GM19395 (cell line): Measurements from ENCODE around the gene FAM89B.
"Not testable (repeated sequence)": the region's sequence is repeated elsewhere in the genome, so short reads cannot be mapped to it uniquely, and the experiment has no call there.

Experiments
- ATAC-seq: cut with Tn5 transposase; IDR thresholded peaks from one replicate; pipeline ENCODE4 v1.9.1; 2021; ENCODE audit warnings: mild to moderate bottlenecking, moderate library complexity; ENCODE audit not compliant: unreplicated experiment

Gene FAM89B

DNA sequence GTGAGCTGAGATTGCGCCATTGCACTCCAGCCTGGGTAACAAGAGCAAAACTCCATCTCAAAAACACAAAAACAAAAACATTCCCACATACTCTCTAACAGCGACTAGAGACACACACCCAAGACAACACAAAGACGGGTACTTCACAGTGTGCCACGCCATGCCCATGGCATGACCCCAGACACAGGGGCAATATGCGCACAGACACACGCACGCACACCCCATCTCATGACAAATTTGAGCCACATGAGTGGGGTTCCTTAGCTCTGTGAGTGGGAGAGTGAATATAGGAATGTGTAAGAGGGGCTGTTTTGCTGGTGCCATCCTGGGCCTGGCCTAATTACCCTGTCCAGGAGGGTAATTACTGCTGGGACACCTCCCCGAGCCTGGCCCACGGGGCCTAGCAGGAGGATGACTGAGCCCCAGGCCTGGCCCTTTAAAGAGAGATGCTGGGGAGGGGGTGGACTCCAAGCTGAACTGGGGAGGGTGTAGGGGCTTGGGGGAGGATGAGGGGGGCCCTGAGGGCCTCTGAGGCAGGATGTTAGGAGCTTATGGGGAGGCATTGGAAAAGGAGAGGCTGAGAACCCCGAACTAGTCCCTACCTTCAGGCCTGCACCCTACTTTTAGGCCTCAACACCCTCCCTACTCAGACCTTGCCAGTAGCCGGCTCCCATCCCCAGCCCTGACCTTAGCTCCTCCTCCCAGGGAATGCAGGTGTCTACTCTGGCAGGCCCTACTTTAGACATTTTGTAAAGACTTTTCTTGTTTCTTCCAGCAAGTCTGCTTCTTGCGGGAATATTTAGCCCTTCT is 15.7 kb upstream of the FAM89B start:
- no peak for ATAC-seq

DNA sequence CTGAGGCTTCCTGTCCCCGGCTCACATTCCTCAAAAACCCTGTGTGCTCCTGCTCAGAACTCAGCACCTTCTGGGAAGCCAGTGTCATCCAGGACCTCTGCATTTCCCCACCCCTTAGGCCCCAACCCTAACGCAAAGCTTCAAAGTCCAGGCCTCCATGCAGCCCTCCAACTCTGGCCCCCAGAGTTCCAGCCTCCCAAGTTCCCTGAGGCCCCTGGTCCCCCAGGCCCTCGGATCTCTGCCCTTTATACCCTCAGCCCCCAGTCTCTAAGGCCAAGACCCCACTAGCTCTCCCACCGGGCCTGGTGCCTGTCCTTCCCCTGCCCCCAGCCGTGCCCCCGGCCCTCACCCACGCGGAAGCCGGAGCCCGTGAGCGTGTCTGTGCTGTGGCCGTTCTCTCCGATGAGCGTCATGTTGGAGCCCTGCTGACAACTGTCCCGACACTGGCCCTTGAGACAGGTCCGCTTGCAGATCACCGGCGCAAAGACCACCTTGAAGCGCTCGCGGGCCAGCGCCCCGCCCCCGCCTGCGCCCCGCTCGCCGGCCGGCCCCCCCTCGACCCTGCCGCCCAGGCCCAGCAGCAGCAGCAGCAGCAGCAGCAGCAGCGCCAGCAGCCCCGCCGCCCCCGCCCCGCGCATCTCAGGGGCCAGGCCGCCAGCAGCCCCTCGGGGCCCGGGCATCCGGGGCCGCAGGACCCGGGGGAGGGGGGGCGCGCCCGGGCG is 14.9 kb upstream of the FAM89B start:
- ATAC-seq: no peak

DNA sequence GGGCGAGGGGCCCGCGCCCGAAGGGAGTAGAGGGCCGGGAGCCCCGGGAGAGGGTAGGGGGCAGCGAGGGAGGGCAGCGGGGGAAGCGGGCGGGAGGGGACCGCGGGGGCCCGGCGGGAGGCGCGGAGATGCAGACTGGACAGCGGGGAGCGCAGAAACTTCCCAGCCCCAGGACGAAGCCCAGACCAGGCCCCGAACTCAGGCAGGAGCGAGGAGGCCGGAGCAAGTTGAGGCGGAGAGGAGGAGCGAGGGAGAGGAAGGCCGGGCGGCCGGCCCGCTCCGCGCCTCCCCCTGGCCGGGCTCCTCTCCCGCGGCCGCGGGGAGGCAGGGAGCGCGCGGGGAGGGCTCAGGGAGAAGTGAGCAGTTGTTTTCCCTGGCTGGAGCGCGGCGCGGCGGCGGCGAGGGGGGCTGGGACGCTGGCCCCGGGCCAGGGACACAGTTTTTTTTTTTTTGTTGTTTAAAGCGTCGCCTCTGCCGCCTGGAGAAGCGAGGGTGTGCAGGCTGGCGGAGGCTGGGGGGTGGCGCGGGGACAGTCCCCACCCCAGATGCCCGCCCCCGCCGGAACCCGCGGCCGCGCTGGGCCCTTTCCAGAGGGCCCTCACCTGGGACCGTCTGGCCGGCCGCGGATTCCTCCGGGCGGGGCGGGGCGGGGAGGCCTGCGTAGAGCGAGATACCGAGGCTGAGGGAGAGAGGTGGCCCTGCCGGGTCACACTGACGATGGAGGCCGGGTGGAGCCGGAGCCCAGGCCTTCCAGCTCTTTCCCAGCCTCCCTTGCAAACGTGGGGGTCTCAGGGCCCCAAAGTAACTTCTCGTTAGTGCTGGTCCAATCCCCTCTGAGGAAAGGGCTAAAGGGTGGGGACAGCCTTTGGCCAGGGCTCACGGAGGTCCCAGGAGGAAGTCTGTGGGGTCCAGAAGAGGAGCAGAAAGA is 14.1 kb upstream of the FAM89B start, which contains the start of gene LTBP3:
TSS of gene LTBP3 (minus strand) at position 358 of the 928 bp plus-strand sequence. CDS start 400 bp downstream, outside the sequence.
- no peak for ATAC-seq

DNA sequence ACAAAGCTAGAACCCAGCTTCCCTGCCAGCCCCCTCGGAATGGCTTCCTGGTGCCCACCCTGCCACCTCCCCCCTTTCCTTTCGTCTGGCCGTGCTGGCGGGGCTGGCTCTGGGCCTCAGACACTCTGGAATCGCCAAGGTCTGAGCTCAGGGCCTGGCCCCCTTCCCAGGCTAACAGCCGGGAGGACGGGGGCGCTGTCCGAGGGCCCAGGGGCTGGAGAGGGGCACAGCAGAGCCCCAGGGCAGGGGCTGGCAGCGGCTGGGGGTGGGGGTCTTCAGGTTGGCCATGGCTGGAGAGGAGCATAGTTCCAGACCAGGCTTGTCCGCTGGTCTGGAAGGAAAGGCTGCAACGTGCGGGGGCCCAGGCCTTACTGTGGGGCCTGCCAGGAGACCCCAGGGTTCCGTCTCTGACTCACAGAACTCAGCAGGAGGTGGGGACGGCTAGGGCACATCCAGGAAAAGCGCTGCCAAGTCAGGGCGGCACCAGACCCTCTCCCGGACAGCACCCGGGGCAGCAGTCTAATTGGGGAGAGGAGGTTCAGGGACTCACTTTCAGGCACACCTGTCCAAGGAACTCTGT is 13.3 kb upstream of the FAM89B start:
- no peak for ATAC-seq

DNA sequence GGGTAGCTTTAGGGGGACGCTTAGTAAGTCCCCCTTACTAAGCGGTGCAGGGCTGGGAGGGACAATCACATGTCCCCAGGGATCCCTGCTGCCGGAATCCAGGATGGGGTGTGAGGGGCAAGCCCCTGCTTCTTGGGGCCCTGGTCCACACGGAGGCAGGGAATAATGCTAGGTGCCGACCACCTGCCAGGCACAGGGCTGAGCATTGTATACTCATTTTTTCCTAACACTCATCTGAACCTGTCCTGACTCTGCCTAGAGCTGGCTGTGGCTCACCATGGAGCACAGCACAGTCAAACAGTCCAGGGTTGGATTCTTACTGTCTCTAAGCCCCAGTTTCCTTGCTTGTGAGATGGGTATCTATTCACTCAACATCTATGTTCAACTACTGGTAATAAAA is 12.8 kb upstream of the FAM89B start:
- no peak for ATAC-seq

DNA sequence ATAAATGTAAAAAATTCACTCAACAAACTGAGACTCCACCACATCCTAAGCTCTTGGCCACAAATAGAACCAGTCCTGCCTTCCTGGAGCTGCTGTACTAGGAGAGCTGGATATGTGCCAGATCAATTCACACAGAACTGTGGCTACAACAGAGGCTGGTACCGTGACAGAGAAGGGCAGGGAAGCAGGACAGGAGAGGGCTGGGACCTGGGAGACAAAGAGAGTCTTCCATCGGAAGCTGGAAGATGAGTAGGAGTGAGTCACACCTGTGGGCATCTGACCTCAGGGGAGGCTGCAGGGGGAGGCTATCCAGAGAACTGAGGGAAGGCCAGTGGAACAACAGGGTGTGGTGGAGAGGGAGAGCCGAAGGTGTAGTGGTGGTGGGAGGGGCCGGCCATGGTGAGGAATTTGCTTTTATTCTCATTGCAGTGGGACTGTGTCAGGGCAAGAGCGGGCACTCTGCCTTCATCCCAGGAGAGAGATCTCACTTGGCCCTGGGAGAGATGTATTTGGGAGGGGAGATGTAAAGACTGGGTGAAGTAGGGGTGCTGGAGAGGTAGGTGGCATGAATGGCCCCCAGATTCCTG is 12.3 kb upstream of the FAM89B start:
- no peak for ATAC-seq

DNA sequence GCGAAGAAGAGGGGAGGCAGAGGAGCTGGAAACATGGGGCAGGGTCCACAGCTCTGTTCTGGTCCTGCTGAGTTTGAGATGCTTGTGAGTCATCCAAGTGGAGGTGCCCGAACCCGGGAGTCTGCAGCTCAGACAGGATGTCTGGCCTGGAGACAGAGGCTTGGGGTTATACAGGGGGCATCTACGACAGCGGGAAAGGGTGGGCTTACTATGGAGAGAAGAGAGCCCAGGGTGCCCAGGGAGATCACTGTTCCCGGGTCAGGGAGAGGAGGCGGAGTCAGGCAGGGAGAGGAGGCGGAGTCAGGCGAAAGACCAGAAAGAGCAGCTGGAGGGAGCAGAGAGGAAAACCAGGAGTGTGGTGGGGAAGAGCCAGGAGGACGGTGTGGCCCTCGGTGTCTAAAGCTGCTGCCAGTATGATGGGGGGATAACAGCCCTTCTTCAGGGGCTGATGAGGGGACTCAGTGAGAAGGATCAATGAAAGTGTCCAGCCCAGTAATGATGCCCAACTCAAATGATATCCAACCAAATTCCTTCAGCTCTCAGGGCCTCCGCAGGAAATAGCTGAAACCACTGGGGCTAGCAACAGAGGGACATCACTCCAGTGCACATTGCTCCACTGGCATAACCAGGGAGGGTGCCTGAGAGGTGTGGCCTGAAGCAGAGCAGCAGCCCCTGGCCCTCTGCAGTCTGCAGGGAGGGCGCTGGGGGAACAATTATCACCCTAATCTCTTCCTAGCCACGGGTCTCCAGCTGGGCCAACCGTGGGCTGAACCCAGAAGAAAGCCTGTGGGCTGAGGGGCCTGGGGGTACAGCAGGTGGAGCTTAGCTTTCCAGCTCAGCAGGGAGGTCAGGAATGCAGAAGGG is 11.6 kb upstream of the FAM89B start:
- ATAC-seq: no peak

DNA sequence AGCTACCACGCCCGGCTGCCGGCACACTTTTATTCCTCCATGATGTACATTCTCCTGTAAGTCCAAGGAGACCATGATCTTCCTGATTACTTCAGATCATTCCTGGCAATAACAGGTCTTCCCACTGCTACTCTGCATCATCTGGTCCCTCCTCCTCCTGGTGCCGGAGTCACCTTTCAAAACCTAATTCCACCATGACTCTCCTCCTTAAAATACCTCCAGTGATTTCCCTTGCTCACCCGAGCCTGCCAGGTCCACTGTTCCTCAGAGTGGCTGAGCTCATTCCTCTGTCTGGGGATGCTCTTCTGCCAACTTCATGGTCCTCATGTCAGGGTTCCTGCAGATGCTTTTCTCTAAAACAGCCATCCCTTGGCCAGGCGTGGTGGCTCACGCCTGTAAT is 10.3 kb upstream of the FAM89B start:
- no peak for ATAC-seq

DNA sequence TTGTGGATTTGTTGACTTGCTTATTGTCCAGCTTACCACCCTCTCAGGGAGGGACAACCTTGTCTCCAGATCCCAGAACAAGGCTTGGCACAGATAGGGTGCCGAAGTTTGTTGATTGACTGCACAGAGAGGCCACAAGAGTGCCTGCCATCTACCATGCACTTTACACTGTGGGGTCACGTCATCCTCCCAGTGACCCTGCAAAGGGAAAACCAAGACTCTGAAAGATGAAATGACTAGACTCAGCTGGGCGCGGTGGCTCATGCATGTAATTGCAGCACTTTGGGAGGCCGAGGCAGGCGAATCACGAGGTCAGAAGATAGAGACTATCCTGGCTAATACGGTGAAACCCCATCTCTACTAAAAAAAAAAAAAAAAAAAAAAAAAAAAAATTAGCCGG is 9.6 kb upstream of the FAM89B start:
- ATAC-seq: no peak

DNA sequence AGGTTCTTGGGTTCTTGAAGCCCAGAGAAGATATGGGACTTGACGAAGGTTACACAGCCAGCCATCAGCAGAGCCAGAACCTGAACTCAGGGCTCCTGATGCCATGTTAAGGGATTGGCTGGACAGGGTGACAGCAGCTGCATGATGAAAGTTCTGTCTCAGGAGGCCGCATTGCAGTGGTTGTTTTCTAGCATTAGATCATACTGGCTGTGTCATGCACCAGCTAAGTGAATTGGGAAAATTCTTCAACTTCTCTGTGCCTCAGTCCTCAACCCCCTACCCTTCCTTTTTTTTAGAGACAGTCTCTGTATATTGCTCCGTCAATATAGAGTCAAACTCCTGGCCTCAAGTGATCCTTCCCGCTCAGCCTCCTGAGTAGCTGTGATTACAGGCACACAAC is 8.7 kb upstream of the FAM89B start:
- ATAC-seq: no peak

DNA sequence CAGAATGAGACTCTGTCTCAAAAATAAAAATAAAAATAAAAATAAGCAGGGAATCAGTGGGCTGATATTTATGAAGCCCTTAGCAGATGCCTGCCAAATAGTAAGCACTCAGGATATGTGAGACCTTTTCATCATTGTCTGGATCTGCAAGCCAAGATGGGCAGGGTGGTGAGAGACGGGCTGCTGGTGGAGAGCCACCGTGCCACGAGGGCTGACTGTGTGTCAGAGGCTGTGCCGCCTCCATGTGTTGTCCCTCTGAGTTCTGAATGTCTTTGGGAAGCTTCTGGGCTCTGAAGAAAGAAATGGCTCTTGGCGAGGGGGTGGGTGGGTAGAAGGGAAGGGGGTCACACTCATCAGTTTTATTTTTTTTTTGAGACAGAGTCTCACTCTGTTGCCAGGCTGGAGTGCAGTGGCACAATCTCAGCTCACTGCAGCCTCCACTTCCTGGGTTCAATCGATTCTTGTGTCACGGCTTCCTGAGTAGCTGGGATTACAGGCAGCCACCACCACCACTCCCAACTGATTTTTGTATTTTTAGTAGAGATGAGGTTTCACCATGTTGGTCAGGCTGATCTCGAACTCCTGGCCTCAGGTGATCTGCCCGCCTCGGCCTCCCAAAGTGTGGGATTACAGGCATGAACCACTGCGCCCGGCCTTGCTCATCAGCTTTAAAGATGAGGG is 7.3 kb upstream of the FAM89B start:
- ATAC-seq: not testable (repeated sequence)

DNA sequence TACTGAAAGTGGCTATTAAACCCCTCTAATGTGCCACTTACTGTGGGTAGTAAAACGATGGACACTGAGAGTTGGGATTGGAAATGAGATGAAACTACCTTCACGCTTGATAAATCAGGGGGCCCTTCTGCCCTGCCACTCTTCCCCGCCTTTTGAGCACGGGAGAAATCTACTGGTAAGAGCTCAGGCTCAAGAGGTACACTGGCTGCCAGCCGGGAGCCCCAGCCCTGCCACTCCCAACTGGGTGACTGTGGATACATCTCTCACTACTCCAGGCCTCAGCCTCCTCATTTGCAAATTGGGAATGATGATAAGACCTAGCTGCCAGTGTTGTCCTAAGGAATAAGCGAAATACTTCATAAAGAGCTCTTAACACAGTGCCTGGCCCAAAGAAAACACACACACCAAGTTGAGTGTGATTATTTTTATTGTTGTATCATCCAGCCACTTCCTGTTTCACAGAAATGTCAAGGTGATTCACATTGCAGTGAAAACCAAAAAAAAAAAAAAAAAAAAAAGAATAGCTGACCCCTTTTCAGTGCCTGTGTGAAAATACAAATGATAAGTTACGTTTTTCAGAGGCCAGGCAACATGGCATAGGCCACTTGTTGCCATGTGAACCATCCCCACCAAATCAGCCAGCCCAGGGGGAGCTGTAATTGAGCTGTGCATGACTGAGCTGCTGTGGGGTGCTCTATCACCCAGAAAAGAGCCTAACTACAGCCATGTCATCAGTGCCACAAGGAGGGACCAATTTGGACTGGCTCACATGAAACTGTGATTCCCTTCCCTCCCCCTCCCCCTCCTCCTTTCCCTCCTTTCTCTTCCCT is 6.5 kb upstream of the FAM89B start:
- no peak for ATAC-seq

DNA sequence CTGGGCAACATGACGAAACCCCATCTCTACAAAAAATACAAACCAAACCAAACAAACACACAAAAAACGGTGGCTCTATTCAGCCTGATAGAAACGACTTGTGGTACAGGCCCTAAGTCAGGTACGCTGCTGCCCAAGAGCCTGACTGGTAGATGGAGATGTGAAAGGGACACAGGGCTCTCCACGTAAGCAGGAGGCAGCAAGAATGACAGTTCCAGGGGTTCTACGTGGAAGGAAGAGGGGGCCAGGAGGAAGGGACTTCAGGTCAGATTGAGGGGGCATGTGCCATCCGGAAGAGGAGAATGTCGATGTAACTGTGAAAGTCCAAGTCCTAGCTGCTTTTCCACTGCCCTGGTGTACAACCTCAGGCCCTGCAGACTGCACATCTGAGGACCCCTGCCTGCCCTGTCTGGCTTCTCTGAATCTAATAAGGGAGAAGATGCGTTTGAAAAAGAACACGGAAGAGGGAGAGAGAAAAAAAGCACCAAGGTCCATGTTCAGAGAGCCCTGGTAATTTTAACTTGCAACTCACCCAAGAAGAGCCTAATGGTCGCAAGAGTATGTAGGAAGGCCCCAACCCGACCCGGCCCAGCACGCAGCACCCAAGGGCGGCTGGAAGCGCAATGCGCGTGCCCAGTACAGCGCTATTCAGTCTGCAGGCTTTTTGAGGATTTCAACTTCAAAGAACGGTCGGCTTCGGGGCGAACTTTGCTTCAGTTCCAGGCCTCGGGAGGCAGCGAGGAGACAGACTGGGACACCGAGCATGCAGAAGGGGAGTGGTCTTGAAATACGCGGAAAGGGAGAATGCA is 3.0 kb upstream of the FAM89B start:
- peak; percentile 11 for ATAC-seq

DNA sequence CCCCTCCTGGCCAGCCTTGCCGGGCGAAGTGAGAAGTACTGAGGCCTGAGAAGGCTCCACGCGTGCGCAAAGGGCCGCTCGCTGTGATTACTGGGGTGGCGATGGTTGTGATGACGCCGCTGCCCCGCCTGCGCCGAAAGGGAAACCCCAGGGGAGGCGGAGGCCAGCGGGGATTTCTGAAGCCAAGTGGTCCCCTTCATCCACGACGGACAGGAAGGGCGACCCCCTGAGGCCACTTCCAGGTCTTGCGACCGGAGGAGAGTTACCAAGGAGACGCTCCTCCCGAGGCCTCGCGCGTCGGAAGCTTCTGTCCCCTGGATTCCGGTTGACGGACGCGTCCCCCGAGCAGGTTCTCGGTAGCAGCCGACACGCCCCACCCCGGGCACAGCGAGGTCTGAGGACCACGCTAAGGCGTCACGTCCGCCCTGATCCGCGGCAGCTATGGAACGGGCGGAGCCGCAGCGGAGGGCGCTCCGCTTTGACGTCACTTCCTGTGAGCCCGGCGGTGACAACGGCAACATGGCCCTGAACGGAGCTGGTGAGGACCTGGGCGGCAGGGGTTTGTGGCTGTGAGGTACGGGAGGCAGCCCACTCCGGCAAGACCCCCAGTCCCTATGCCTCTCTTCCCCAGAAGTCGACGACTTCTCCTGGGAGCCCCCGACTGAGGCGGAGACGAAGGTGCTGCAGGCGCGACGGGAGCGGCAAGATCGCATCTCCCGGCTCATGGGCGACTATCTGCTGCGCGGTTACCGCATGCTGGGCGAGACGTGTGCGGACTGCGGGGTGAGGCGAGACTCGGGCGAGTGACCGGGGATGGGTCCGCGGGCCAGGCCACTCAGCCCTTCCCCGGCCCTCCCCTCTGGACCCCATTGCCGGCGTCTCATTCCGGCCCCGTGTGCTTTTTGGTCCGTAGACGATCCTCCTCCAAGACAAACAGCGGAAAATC is 2.1 kb upstream of the FAM89B start, which contains the start of gene ZNRD2:
TSS of gene ZNRD2 (plus strand) at position 505 of the 946 bp plus-strand sequence. CDS start at position 520, 15 bp downstream.
- peak; percentile 65 for ATAC-seq

DNA sequence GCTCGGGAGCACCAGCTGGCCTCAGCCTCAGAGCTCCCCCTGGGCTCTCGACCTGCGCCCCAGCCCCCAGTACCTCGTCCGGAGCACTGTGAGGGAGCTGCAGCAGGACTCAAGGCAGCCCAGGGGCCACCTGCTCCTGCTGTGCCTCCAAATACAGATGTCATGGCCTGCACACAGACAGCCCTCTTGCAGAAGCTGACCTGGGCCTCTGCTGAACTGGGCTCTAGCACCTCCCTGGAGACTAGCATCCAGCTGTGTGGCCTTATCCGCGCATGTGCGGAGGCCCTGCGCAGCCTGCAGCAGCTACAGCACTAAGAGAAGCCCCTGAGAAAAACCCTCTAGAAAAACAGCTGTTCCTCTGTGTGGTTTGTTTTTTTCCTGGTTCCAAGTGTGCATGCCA is 918 bp upstream of the FAM89B start:
- no peak for ATAC-seq

DNA sequence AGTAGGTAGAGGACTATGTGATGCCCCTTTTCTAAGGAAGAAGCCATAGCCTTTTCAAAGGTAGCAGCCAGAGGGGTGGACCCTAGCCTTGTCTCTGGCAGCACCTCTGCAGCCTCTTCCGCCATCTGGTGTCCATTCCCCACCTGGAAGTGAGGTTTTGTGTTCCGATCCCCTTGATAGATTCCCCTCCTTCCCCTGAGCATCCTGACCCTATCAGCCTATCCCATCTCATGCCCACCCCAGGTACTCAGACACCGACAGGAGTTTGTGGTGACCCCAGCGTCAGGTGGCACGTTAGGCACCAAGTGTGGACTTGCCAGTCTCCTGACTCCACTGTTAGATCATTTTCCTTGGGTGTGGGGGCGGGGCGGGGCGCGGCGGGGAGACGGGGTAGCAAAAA is 398 bp upstream of the FAM89B start:
- ATAC-seq: no peak
